NB4 (cell line): Measurements from ENCODE around the gene NEK4.

ENCODE experiments used
- DNase-seq: peaks from one replicate; pipeline ENCODE4 v3.0.0; 2010; ENCODE audit warnings: low read depth
- H3K4me3 ChIP-seq: one replicate; pipeline ENCODE4 v1.5.1; 2011; ENCODE audit warnings: mild to moderate bottlenecking, low read depth, low read length, moderate library complexity
- MAX ChIP-seq: IDR thresholded peaks from 2 replicates; pipeline ENCODE4 v1.6.1; 2011; ENCODE audit warnings: low read depth, low read length
- MYC ChIP-seq: IDR thresholded peaks from 2 replicates; pipeline ENCODE4 v1.6.1; 2011; ENCODE audit warnings: low read depth, low read length
- POLR2A ChIP-seq: IDR thresholded peaks from 2 replicates; pipeline ENCODE4 v1.6.1; 2011; ENCODE audit warnings: mild to moderate bottlenecking; ENCODE audit not compliant: insufficient read length; ENCODE audit errors: extremely low read depth
- TF ChIP-seq, protein P1 (sequence below): IDR thresholded peaks from one replicate; pipeline ENCODE4 v1.5.1; 2012; ENCODE audit warnings: low read depth, low read length

Gene NEK4

DNA sequence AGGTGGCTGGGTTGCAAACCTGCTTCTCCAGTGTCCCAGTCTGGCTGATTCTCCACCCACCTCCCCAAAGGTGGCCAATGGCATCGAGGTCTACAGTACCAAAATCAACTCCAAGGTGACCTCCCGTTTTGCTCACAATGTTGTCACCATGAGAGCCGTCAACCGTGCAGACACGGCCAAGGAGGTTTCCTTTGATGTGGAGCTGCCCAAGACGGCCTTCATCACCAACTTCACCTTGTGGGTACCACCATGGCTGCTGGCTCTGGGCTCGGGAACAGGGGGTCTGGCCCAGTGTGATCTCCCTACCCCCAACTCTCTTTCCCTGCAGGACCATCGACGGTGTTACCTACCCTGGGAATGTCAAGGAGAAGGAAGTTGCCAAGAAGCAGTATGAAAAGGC is 25.7 kb upstream of the NEK4 start:
- TF ChIP-seq POLR2A (no peak), MAX (no peak), MYC (no peak)
- TF ChIP-seq, protein P1, sequence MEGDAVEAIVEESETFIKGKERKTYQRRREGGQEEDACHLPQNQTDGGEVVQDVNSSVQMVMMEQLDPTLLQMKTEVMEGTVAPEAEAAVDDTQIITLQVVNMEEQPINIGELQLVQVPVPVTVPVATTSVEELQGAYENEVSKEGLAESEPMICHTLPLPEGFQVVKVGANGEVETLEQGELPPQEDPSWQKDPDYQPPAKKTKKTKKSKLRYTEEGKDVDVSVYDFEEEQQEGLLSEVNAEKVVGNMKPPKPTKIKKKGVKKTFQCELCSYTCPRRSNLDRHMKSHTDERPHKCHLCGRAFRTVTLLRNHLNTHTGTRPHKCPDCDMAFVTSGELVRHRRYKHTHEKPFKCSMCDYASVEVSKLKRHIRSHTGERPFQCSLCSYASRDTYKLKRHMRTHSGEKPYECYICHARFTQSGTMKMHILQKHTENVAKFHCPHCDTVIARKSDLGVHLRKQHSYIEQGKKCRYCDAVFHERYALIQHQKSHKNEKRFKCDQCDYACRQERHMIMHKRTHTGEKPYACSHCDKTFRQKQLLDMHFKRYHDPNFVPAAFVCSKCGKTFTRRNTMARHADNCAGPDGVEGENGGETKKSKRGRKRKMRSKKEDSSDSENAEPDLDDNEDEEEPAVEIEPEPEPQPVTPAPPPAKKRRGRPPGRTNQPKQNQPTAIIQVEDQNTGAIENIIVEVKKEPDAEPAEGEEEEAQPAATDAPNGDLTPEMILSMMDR = no peak
- H3K4me3 ChIP-seq = no peak overlapping the region
- no peak for DNase-seq

DNA sequence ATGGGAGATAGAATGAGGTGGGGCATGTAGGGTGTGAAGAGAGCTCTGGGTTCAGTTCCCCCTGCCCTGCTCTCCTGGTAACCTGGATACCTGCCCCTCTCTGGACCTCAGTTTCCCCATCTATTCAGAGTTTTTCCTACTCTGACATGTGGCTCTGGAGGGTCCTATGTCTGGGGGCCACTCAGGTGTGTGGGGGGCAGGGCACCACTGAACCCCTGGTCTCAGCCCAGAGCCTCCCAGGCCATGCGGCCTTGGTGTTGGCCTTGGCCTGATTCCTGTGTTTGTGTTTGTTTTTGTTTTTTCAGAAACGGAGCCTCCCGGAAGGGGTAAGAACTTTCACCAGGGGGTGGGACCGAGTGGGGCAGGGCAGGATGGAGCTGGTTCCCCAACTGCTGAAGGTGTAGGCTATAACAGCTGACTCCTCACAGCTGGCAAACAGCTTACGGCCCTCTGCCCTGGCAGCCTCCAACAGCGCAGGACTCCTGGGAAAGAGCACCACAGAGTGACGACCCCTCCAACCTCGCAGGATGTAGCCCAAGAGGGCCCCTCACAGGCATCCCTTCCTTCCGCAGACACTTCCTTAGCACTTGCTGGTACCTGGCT is 24.7 kb upstream of the NEK4 start:
- H3K4me3 ChIP-seq = no peak overlapping the region
- TF ChIP-seq POLR2A (no peak), MYC (no peak), MAX (no peak)
- TF ChIP-seq, protein P1 = no peak
- DNase-seq = no peak

GRCh38 chr3:52794612-52795099 is 23.9 kb upstream of the NEK4 start, which contains the start of gene ITIH3:
ITIH3 (plus strand) TSS chr3:52794796; CDS start chr3:52794804, 8 bp downstream.
- TF ChIP-seq MYC = no peak
- no peak for TF ChIP-seq POLR2A
- TF ChIP-seq, protein P1 = no peak
- no peak for TF ChIP-seq MAX
- H3K4me3 ChIP-seq = no peak within 1 kb of the TSS
- DNase-seq = no peak

DNA sequence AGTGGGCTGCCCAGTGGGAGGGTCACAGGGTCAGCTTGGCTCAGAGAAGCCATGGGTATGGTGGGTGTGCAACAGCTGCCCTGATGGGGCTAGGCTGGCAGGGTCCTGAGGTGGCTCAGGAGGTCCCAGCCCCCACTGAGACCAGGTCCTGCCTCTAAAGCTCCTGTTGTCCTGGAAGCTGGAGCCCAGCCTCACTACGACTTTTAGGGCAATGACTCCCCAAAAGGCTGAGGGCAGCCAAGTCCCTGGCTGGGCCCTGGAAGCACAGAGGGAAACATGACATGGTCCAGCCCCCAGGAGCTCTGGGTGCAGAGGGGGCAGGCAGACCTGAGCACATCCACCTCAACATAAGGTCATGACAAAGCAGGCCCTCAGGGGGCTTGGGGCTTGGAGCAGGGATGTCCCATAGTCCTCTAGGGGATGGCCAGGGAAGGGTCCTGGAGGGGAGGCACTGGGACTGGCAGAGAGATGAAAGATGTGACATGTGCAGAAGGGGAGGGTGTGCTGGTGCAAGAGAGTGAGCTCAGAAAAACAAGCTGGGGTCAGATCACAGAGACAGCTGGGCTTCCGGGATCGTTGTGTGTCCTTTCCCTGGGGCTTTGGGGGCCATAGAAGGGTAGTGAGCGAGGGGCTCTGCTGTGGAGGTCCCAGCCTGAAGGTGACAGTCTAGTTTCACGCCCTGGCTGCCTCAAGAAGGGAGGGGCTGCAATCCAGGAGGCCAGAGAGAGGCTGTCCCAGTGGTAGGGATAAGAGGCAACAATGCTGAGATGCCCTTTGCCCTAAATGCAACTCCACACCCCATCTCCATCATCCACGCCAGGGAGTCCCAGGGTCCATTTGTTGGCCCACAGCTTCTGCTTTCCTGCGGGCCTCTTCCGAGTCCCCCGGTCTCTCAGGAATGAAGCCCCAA is 23.2 kb upstream of the NEK4 start:
- H3K4me3 ChIP-seq = no peak overlapping the region
- DNase-seq = no peak
- TF ChIP-seq, protein P1 = no peak
- TF ChIP-seq POLR2A = no peak

DNA sequence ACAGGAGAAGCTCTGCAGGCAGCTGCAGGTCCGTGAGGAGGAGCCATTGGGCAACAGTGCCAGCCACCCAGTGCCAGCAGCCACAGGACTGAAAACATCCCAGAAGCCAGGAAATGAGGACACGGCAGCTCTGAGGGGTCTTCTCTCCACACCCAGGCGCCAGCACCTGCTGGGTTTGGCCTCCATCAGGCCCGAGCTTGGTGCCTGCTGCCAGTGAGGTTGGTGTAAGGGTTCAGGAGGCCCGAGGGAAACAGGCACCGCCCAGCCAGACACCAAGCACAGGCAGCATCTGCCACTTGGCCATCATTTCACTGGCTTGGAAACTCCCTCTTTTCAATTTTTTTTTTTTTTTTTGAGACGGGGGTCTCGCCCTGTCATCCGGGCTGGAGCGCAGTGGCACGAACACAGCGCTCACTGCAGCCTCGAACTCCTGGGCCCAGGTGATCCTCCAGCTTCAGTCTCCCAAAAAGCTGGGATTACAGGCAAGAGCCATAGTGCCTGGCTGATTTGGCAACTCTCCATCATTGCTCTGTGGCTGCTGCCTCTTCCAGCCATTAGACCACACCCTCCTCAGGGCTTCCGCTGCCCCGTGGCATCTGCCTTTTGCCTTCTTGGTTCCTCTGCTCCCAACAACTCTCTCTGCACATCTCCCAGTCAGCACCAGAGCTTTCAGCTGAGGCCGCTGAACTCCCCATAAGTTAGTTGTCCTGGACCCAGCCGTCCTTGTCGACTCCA is 22.4 kb upstream of the NEK4 start:
- DNase-seq = no peak
- no peak for TF ChIP-seq POLR2A
- no peak for TF ChIP-seq MAX
- TF ChIP-seq, protein P1 = no peak
- TF ChIP-seq MYC = no peak
- no peak overlapping the region for H3K4me3 ChIP-seq
